Pancreas (tissue), 10 donors: ENCODE results near the gene SSR1. TPM values are rescaled to one million over a fixed set of nuclear protein-coding genes. Genes with fewer than 3 reads are reported as not detected.
"Not testable (repeated sequence)": the region's sequence is repeated elsewhere in the genome, so short reads cannot be mapped to it uniquely, and the experiment has no call there.

Experiments
- ATAC-seq, 4 donors: fragments of 200-7000 bp; cut with Tn5 transposase; one replicate each; pipeline versions ENCODE4 v1.8.0 to v1.9.1; 2020; ENCODE audit warnings: mild to moderate bottlenecking in 4 of 4, moderate library complexity in 4 of 4
- DNase-seq, 6 donors: peaks; one replicate each; pipeline ENCODE4 v3.0.0-alpha.2; 2020
- FAIRE-seq: peaks from 2 replicates; lab custom pipeline; 2012; peaks lifted over from hg19 to GRCh38; lab: Jason Lieb, UNC
- H3K27ac ChIP-seq, 4 donors: fragments of 200-600 bp; sonication (generic); 1 replicate in 3 of 4; 2 replicates in 1 of 4; pipeline versions ENCODE4 v1.5.0 to v1.8.0; 2020
- H3K27me3 ChIP-seq, 4 donors: fragments of 200-600 bp; one replicate each; pipeline ENCODE4 v1.8.0; 2021
- H3K36me3 ChIP-seq, 3 donors: fragments of 200-600 bp; sonication (generic) in 1 of 3; one replicate each; pipeline versions ENCODE4 v1.5.0 to v1.8.0; 2020 to 2021
- H3K4me1 ChIP-seq, 3 donors: fragments of 200-600 bp; one replicate each; pipeline ENCODE4 v1.8.0; 2021
- H3K4me3 ChIP-seq, 4 donors: fragments of 200-600 bp; sonication (generic) in 2 of 4; one replicate each; pipeline versions ENCODE4 v1.5.0 to v1.8.0; 2020 to 2021
- H3K9me3 ChIP-seq, 4 donors: fragments of 200-600 bp; one replicate each; pipeline ENCODE4 v1.8.0; 2021
- CTCF ChIP-seq, 4 donors: fragments of 200-600 bp; sonication (generic) in 3 of 4; IDR thresholded peaks; one replicate each; pipeline versions ENCODE4 v1.5.0 to v1.8.0; 2021; ENCODE audit warnings: antibody characterized with exemption in 4 of 4
- WGBS, 2 donors: extraction: QIAGEN DNeasy Blood & Tissue Kit; methylation state at CpG; one replicate each; pipeline ENCODE4 v1.1.7; 2013; 5-methylcytosine and 5-hydroxymethylcytosine counted together
- intact Hi-C, 3 donors: fragments of 100-400 bp; cut with DNase I; formaldehyde crosslinking; loops; one replicate each; pipeline versions ENCODE4 v1.11.1 to v1.14.2; 2022
- polyA plus RNA-seq, 2 donors: library from polyadenylated mRNA; stranded (reverse); fragments of 200-250 nt; gene quantifications; one replicate each; pipeline ENCODE4 v1.2.3, GENCODE V29; 2013
- total RNA-seq, 6 donors: library from RNA; stranded (reverse); fragmentation: NEBNext Ultra II Directional in 4 of 6; extraction: Animal tissue kit (Norgen Biotek cat#: 25700) in 4 of 6; gene quantifications; one replicate each; pipeline versions ENCODE4 v1.2.1 to v1.2.4, GENCODE V29; 2021 to 2023
- donor health status: healthy with polysubstance abuse.
- donor health status: DM: no; HTN: no; CAD: no; lungs with moderate emphysema.
- donor health status: DM: no; HTN: no; CAD: no.
- donor health status: control.
- donor health status: control.
- donor health status: Bipolar disorder and iron deficiency.
- donor health status: DM: yes; HTN: yes; CAD: no.
- donor health status: DM: no; HTN: no; CAD: no.
- donor health status: DM: no; HTN: no; CAD: no.
- donor health status: DM: yes; HTN: yes; CAD: no.

The SSR1 gene
- total RNA-seq (100 to 1,000 TPM in 3 of 6 donors, 10 to 100 TPM in 3; 64.3 to 138 (median 109) TPM), polyA plus RNA-seq (10 to 100 TPM; 11.5 to 37.0 TPM)

DNA sequence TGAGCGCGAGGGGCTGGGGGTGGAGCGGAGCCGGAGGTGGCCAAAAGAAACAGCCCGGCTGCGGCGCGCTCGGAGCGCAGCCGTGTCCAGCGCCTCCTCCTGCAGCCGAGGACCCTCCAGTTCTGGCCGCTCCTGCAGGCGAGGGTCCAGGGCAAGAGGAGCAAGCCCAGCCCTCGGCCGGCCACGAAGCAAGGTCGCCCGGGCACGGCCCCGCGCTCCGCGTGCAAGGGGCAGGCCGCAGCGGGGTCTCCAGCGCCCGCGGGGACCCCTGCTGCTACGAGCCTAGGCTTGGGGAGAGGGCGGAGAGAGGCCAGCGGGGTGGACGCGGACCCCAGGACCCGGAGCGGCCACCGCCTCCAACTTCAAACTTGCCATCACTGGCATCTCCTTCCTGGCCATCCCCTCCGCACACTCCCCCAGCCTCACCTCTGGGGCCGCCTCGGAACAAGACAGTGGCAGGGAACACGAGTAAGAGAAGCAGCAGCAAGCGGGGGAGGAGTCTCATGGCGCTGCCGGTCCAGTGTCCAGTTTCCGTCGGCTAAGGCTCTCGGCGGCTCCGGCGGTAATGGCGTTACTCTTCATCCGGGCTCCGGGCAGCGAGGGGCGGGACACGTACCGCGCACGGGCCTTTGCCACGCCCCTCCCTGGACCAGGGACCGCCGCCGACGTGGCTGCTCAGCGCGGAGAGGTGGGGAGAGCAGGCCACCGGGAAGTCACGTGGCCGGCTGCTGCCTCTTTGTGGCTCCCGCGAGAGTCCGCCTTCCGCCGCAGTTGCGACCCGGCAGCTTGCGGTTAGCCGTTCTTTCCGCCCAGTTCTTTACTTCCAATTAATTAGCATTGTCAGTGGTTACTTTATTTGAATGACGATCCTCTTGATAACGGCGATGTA lies at the start of gene SSR1:
Gene SSR1 (minus strand): TSS at position 584 of the 889 bp plus-strand sequence. CDS start 79 bp downstream, at position 505.
- WGBS, 2 donors: 0% methylated on average over 81 to 83 of the region's 83 CpGs
- H3K4me1 ChIP-seq: peaks cover 8 to 34% (median 21%) of the 10 kb centered on the region in 3 donors

DNA sequence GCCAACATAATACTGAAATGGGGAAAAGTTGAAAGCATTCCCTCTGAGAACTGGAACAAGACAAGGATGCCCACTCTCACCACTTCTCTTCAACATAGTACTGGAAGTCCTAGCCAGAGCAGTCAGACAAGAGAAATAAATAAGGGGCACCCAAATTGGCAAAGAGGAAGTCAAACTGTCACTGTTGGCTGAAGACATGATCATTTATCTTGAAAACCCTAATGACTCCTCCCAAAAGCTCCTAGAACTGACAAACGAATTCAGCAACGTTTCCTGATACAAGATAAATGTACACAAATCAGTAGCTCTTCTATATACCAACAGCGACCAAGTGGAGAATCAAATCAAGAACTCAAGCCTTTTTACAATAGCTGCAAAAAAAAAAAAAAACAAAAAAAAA lies 38.9 kb upstream of the SSR1 start:
- FAIRE-seq, H3K27ac ChIP-seq, DNase-seq, H3K9me3 ChIP-seq, ATAC-seq, H3K4me3 ChIP-seq, H3K36me3 ChIP-seq, H3K27me3 ChIP-seq, intact Hi-C loops, H3K4me1 ChIP-seq: not testable (repeated sequence)
- WGBS, 2 donors: 47 to 48% methylated on average over 3 of the region's 3 CpGs

More for the DNA sequence above, at the start of gene SSR1:
- no peaks in the 10 kb centered on the region for H3K27me3 ChIP-seq
- no peaks in the 10 kb centered on the region for H3K9me3 ChIP-seq
- peak; percentile 98 to 100 (median 99) for ATAC-seq
- TF ChIP-seq CTCF (IDR thresholded peaks at IDR 0.05): no peak
- peak; percentile 71 for FAIRE-seq
- H3K4me3 ChIP-seq: peak within 1 kb of the TSS; percentile 78 to 99 (median 96)
- peak within 1 kb of the TSS; percentile 87 to 96 (median 94) for H3K27ac ChIP-seq
- peak; percentile 97 to 99 (median 98) for DNase-seq
- peaks cover 0 to 16% (median 8%) of the 10 kb centered on the region in 3 donors for H3K36me3 ChIP-seq
- intact Hi-C loops: loop anchor here in 1 of 3 donors (10.0 kb wide), 1 partner anchor 72 kb away; the partner anchor contains the start of genes CAGE1 and RIOK1

DNA sequence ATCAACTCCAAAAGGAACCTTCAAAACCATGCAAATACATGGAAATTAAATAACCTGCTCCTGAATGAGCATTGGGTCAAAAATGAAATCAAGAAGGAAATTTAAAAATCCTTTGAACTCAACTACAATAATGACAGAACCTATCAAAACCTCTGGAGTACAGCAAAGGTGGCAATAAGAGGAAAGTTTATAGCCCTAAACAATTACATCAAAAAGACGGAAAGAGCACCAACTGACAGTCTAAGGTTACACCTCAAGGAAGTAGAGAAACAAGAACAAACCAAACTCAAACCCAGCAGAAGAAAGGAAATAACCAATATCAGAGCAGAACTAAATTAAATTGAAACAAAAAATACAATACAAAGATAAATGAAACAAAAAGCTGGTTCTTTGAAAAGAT lies 37.6 kb upstream of the SSR1 start:
- H3K9me3 ChIP-seq, H3K27me3 ChIP-seq, intact Hi-C loops, H3K27ac ChIP-seq, H3K36me3 ChIP-seq, H3K4me3 ChIP-seq, DNase-seq, ATAC-seq, FAIRE-seq, H3K4me1 ChIP-seq: not testable (repeated sequence)
- WGBS, 2 donors: 88 to 90% methylated on average over 1 of the region's 1 CpG

DNA sequence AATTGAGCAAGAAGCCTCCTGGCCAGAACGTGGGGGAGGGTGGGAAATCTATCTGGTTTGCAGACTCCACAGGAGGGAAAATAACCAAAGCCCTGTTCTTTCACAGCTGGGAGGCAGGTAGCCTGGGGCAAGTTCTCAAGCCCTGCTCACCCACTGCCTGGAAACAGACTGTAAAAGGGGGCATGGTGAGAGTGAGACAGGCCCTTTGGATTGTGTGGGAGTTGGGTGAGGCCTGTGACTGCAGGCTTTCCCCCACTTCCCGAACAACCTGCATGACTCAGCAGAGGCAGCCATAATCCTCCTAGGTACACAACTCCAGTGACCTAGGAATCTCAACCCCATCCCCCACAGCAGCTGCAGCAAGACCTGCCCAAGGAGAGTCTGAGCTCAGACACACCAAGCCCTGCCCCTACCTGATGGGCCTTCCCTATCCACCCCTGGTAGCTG lies 34.6 kb upstream of the SSR1 start:
- DNase-seq, H3K27me3 ChIP-seq, H3K4me3 ChIP-seq, intact Hi-C loops, H3K36me3 ChIP-seq, FAIRE-seq, H3K4me1 ChIP-seq, H3K27ac ChIP-seq, ATAC-seq, H3K9me3 ChIP-seq: not testable (repeated sequence)
- WGBS, 2 donors: 60 to 62% methylated on average over 2 of the region's 2 CpGs

GRCh38 chr6:7344773-7345450 lies 31.9 kb upstream of the SSR1 start:
- H3K9me3 ChIP-seq, ATAC-seq, H3K4me1 ChIP-seq, H3K27ac ChIP-seq, intact Hi-C loops, H3K36me3 ChIP-seq, H3K27me3 ChIP-seq, H3K4me3 ChIP-seq, DNase-seq, FAIRE-seq: not testable (repeated sequence)
- 79 to 83% methylated on average over 10 of the region's 10 CpGs for WGBS, 2 donors

- no peak for FAIRE-seq
- H3K4me1 ChIP-seq: no peaks in the 10 kb centered on the region
- peak in 1 of 6 donors; percentile 69 for DNase-seq
- no peaks in the 10 kb centered on the region for H3K9me3 ChIP-seq
- H3K27ac ChIP-seq: no peak overlapping the region
- no peaks in the 10 kb centered on the region for H3K36me3 ChIP-seq
- no peak for TF ChIP-seq CTCF (IDR thresholded peaks at IDR 0.05)
- ATAC-seq: no peak
- intact Hi-C loops: no loop called here
- WGBS, 2 donors: 84 to 94% methylated on average over 26 to 29 of the region's 29 CpGs
- H3K27me3 ChIP-seq: no peaks in the 10 kb centered on the region
- H3K4me3 ChIP-seq: no peak overlapping the region
Measured at GRCh38 chr6:7343546-7344475, 30.8 kb upstream of the SSR1 start.
